NCI-H128 (cell line): Measurements from ENCODE around the gene ERICH6.

Source experiments
- DNase-seq: peaks from one replicate; lab custom pipeline; 2025; ENCODE audit not compliant: unreplicated experiment; lab: John Stamatoyannopoulos, UW

ERICH6 gene

DNA sequence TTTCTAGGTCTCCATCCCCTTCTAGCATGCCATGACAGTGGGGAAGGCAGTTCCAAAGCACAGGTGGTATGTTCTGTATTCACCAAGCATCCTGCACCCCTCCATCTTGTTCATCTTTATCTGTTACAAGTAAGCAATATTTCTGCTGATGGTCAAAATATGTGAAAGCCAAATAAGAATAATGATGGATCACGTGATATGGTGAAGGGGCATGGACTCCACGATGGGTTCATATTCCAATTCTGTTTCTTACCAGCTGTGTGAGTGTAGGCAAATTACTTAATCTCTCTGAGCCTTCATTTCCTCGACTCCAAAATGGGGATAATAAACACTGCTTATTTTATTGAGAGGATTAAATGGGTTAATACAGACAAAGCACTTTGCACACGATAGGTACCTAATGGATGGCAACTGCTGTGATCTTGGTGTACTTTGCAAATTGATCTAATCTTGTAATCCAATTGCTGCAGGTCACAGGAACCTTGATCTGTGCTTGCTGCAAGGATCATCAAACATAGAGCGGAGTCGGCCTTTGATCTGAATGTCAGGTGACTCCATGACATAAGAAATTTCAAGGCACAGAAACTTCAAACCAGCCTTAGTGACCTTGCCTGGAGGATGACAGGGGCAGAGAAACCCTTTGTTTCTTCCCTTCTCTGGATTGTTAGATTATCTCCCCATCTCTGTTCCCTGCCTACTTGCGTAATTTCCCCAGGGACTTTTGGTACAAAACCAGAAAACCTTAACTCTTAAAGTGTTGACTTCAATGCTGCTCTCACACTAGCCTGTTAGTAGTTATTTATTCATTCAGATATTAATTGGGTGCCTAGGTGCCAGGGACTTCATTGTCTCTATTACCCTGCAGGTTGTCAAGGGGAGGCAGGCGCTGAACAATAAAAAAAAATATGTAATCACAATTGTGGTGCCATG is 33.4 kb upstream of the ERICH6 start:
- no peak for DNase-seq

DNA sequence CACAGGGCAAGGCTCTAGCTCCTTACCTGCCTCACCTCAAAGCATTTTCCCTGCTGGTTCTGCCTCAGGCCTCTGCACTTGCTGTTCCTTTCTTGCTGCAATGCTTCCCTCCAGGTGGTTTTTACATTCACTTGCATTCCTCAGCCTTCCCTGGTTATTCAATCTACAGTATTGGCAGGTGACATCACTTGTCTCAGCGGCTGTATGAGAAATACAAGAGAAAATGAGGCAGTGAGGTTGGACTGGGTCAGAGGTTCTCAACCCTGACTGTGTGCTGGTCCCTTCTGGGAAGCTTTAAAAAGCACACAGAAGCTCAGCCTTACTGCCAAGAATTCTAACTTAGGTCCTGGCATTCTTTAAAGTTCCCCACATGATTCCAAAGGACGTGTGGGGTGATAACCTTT is 32.6 kb upstream of the ERICH6 start:
- no peak for DNase-seq

DNA sequence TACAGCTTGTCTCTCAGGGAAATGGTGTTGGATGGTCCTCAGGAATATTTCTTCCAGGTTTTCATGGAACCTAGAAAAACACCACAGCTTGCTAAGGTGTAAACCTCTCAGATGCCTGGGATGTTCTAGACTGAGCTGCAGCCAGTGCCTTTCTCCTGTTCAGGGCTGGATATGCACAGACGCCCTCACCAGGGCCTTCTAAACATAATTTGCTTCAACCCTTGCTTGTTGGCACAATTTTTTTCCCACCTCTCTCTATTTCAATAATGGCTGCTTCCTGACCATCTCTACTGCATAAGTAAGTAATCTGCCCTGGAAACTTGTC is 31.0 kb upstream of the ERICH6 start:
- DNase-seq, result no peak

DNA sequence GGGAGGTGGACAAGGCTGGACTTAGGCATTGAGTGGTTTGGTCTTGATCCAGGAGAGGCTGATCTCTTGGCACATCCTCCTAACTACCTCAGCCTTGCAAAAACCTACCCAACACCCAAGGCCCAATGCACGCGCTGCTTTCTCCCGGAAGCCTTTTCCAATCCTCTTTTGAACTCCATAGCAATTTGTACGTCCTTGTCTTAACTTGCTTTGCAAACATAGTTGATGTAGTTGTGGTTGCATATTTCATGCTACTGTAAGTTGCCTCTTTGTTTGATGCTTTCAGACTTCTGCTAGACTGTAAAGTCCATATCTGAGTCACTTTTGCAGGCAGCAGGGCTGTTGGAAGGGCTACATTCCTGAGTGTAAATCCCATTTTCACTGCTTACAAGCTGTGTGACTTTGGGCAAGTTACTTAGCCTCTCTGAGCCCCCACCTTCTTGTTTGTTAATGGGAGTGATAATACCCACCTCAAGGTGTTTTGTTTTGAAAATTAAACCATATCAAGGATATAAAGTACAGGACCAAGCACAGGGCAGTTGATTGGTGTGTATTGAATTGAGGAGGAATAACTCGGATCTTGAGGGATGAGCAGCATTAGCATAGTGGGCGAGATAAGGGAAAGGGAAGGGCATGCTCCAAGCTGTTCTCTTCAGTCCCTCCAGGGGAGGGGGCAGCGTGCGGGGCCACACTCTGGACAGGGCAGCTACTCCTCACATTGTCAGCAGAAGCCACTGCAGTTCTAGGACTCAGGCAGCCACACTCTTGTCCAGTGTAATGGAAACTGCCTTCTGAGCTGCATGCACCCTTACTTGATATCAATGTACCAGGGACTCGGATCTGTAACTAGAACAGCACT is 30.4 kb upstream of the ERICH6 start:
- DNase-seq, result no peak

DNA sequence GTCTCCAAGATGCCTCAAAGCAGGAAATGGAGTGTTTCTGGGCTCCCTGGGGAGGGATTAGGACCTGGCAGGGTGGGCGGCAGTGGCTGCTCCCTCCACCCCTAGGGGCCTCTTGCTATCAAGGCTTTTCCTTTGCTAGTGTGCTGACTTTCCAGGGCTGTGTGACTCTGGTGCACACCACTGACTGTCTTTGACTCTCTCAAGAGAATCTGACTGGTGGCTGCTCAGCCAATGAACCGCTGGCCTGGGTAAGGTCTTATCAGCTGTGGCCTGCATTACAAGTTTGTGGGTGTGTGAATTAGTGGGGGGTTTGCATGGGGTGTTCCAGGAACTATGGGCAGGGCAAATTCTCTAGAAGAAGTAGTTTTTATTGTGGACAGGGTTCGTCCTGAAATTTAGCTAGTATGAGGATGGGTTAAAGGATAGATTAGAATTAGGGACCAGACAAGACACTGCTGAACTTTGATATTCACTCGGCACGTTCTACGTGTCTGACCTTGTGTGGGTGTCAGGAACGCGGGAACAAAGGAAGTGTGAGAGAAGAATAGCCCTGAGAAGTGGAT is 29.7 kb upstream of the ERICH6 start:
- DNase-seq, result no peak

DNA sequence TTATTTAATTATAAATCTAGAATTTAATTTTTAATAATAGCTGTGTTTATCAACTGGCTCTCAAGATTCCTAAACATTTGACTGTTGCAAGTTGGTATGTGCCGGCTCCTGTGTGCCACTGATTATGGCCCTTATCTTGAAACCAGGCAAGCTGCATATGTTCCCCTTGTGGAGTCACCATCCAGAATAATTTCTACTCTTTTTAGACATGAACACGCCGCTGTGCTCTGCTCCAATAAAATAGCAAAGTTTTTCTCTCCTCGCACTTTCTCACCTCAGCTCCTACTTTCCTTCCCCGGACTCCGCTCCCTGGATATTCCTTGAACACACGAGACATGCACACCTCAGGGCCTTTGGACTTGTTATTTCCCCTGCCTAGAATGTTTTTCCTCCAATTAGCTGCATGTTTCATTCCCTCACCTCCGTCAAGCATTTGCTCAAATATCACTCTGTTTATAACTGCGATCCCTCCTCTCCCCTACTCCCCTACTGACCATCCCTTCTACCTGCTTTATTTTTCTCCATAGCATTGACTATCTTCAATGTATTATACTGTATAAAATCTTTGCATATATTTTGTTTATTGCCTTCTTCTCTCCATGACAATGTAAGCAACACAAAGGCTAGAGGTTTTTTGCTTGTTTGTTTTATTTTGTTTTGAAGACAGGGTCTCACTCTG is 26.1 kb upstream of the ERICH6 start:
- DNase-seq, result no peak

DNA sequence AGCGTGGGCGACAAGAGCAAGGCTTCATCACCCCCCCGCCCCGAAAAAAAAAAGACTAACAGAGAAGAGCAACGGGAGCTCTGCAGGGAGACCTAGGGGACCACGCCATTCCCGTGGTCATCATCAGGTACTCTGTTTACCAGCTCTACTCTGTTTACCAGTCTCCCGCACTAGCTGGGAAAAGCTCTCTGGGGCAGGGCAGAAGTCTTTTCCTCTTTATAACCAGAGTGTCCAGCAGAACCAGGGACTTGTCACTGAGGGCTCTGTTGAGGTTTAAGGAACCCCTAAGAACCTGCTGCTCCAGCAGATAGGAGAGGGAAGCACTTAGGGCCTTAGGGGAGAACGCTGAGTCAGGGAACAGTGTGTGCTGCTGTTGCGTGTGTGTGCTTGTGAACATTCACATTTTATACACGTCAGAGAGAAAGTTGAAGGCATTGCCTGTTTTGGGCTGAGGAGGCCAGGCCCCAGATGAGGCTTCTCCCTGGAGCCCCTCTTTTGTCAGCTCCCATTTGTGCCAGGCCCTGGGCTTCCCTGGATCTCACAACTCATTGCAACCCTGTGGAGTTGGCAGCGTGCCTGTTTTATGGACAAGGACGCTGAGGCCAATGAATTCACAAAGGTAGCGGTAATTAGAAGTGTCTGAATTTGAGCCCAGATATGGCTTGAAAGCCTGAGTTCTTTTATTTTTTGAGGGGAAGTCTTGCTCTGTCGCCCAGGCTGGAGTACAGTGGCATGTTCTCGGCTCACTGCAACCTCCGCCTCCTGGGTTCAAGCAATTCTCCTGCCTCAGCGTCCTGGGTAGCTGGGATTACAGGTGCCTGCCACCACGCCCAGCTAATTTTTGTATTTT is 24.2 kb upstream of the ERICH6 start:
- DNase-seq, result no peak

DNA sequence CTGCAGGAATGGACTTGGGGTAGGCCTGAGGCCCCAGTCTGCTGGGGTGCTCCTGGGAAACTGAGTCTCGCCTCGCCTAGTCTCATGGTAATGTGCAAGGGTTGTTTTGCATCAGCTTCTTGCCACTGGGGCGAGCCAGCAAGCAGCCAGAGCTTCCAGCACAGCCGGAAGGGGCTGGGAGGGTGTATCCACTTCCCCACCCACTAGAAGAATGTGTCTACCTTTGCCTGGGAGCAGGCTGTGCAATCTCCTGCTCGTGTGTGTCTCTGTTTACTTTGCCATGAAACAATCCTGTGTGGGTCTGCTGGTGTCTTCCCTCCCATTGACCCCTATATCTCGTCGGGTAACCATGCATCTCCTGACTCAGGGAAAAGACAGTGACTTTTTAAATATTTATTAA is 21.8 kb upstream of the ERICH6 start:
- DNase-seq, result no peak

DNA sequence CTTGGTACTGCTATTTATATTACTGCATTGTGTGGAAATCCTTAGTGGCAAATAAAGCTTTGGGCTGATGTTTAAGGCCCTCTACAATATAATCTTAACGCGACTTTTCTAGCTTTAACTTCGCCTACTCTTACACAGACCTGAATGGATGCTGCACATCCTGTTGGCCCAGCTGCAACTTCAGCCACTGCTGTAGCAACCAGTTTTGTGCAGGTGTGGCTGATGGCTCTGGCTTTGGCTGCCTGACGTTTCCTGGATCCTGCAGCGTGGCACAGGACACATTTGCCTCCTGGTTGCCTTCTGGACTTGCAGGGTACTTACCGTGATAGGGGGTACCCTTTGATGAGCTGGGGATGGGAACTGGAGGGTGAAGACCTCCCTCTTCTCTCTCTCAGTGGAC is 20.2 kb upstream of the ERICH6 start:
- DNase-seq, result no peak

DNA sequence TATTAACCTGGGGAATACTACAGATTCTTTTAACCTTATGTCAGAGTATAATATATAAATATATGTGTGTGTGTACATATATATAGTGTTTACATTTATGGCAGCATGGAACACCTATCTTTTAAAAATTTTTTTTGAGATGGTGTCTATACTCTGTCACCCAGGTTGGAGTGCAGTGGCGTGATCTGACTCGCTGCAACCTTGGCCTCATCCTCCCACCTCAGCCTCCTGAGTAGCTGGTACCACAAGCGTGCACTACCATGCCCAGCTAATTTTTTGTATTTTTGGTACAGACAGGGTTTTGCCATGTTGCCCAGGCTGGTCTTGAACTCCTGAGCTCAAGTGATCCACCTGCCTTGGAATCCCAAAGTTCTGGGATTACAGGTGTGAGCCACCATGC is 18.5 kb upstream of the ERICH6 start:
- no peak for DNase-seq

DNA sequence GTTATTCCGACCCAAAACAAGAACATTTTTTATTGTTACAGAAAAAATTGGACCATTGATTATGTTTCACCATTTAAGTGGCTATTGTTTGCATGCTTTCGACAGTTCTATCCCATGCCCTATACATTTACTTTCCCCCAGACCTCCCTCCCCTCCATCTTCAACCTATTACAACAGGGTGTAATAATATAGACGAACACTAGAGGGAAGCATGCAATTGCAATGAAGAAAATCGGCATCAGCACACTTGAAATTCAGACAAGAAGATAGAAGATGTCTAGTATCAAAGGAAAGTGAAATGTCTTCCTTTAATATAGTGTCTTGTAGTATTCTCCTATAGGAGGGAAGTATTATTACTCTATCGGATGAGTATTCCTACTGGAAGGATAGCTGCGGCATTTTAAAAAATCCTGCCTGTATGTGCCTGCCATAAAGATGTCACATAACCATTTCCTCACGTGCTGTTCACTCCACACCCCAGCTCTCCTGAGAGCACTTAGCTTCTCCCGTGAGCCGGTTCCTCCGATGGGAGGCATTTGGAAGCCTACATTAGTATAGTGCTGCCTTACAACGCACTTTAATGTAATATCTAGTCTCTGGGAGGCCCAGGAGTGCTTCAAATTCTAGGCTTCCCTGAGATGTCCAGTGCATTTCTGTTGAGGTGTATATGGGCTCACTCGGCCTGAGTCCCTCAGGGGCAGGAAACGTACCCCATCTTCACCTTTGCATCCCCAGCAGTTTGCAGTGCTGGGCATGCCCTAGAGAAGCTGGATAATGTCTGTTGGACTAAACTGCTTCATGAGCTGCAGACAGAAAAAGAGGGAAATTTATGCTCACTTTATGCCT is 17.8 kb upstream of the ERICH6 start:
- peak; percentile 49 for DNase-seq

DNA sequence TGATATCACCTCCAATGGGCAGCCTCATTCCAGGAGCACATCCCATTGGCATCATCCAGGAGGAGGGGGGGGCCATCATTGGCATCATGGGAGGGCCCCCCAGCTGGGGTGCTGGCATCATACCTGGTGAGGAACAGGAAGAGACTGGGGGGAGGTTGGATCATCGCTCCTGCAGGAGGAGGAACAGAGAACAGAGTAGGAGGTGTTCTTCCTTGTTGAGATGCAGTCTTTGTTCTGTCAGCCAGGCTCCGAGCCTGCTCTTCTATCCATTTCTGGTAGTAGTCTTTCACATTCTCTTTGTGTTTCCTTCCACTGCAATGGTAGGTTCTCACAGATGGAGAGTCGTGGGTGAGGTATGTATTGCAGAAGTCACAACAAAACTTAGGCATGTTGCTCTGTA is 16.7 kb upstream of the ERICH6 start:
- no peak for DNase-seq

DNA sequence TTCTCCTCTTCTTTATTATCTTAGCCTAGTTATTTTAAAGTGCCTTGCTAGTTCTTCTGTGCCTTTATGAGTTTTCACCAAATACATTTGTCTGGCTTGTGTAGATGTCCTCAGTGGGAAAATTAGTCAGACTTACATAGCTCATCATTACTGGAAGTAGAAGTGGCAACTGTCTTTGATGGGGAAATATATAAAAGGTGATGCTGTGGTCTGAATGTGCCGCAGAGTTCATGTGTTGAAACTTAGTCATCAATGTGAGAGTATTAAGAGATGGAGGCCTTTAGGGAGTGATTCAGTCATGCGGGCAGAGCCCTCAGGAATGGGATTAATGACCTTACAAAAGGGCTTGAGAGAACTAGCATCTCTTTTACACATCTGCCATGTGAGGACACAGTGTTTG is 6.4 kb upstream of the ERICH6 start:
- no peak for DNase-seq

DNA sequence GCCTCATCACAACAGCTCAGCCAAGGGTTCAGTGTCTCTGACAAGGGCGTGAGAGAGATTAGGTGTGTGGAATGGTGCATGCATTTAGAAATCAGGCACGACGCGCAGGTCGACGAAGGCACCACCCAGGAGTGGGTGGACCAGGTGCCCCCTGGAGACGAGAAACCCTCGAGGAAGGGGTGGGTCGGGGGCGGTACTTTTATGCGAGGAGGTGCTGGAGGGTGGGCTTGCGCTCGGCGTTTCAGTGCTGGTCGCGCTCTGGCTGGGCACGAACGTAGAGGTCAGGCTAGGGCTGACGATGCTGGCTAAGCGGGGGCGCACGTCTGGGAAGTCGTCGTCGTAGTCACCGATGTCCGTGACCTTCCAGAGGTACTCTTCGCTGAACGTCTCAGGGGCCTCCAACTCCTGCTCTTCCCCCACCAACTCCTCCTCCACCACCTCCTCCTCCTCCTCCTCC is 393 bp downstream of the ERICH6 start:
- DNase-seq, result no peak

DNA sequence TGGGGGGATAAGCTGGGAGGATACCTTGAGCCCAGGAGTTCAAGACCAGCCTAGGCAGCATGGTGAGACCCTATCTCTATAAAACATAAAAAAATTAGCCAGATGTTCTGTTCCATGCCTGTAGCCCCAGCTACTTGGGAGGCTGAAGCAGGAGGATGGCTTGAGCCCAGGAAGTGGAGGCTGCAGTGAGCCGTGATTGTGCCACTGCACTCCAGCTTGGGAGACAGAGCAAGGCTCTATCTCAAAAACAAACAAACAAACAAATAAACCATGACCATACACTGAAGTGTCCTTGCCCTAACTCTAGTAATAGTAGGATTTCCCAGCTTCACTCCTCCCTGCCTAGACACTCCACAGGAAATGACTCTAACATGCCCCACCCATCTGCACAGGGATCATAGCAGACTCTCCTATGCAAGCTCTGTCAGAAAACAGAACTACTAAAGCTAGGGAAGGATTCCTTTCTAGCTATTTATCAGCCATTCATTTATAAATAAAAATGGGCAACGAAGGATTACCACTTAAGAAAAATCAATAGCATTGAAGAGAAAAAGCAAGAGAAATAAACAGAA is 4.6 kb downstream of the ERICH6 start:
- no peak for DNase-seq

DNA sequence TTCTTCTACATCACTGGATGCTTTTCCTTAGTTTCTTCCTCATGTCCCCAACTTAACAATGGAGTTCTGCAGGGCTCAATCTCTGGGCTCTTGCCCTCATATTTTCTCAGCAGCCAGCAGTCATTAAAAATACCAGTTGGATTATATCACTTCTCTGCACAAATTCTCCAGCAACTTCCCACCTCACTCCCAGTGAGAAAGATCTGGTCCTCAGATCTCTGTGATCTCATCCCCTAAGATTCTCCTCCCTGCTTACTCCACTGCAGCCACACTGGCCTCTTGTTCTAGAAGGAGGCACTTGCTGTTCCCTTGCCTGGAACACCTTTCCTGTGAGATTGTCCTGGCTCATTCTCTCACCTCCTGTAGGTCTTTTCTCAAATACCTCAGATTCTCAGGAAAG is 6.1 kb downstream of the ERICH6 start:
- no peak for DNase-seq

DNA sequence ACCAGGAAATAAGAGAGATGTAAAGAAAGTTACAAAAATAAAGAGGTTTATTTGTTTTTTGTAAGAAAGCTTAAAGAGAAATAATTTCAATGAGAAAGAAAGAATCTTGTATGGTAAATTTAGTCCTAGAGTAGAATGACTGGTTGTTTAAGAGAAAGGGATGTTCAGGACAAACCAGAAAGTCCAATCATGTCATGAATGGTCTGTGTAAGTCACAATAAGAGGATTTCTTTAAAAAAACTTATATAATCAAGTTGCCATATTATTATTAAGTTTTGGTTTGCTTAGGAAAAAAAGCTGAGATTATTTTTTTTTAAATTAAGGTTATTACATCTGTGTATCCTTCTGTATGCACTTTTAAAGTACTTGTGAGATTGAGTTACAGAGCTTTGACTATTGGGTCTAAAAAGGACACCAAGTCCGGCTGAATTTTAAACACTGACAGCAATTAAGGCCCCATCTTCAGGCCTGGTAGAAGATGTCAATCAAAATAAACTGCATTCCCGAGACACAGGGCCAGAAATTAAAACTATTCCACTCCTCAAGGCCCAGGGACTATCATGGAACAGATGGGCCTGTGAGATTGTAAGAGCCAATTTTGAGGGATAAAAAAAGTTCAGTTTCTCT is 12.2 kb downstream of the ERICH6 start:
- DNase-seq, result no peak

DNA sequence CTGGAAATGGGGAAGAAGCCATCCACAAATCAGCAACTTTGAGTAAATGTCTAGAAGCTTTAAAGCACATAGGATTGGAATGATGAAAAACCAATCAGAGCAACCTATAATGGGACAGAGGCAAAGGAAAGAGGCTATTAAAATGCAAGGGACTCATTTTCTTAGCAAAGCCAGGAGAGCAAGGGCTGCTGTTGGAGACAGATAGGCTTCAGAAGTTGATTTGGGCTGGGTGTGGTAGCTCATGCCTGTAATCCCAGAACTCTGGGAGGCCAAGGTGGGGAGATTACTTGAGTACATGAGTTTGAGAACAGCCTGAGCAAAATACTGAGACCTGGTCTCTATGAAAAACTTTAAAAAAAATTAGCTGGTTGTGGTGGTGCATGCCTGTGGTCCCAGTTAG is 16.1 kb downstream of the ERICH6 start:
- DNase-seq, result no peak

DNA sequence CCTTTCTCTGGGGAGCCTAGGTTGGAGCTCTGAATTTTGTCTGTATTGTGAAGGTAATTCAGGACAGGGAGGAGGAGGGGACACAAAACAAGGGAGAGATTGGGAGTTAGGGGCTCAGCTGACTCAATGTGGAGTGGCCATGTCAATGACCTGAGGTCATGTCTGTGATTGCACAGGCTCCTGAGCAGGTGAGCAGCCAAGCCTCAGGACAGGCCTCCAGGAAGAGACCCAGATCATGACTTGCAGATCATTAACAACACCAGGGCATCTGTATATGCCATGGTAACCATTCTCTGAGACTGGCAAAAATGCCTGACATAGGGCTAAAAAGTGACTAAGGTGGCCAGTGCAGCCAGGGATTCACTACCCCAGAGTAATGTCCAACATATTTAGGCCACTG is 20.9 kb downstream of the ERICH6 start:
- no peak for DNase-seq
